ENCODE data around the gene CEP135. TPM values are rescaled to one million over a fixed set of nuclear protein-coding genes. Genes with fewer than 3 reads are reported as not detected.

CEP135 gene
- total and polyA plus RNA-seq, 2 donors (not counting 1 experiment from before 2014, with no cell fraction given) = 4.6 to 5.9 TPM

- no peak for DNase-seq (ENCODE audit: low read depth in 2 of 2)
- Histone ChIP-seq H3K9me3 (ENCODE audit: control insufficient read depth, insufficient read depth, low read depth, low read length) (no peaks in the 10 kb centered on the region), H3K9ac (ENCODE audit: insufficient read depth, low read length) (no peak overlapping the region), H3K4me3 (replicated peaks in 1 of 4; ENCODE audit: control extremely low read depth in 1 of 4, insufficient read depth in 1 of 4, low read depth in 3 of 4, low read length in 4 of 4) (no peak overlapping the region), H3K27ac (ENCODE audit: insufficient read depth, low read length) (no peak overlapping the region), H2AFZ (ENCODE audit: low read length) (no peak overlapping the region), H3K27me3 (ENCODE audit: control insufficient read depth, insufficient read depth, low read length) (no peaks in the 10 kb centered on the region), H4K20me1 (ENCODE audit: control insufficient read depth, extremely low read depth, insufficient read depth, low read length) (no peaks in the 10 kb centered on the region), H3K36me3 (ENCODE audit: control insufficient read depth, insufficient read depth, low read length) (no peaks in the 10 kb centered on the region), H3K4me2 (ENCODE audit: extremely low read depth, insufficient read depth, low read length) (no peak overlapping the region), H3K4me1 (ENCODE audit: control insufficient read depth, extremely low read depth, insufficient read depth, low read length) (no peaks in the 10 kb centered on the region), H3K79me2 (ENCODE audit: control insufficient read depth, insufficient read depth, low read length) (no peaks in the 10 kb centered on the region)
- no peak for TF ChIP-seq EZH2 (IDR thresholded peaks at IDR 0.05; ENCODE audit: low read length, missing control alignments)
- TF ChIP-seq, protein P1, sequence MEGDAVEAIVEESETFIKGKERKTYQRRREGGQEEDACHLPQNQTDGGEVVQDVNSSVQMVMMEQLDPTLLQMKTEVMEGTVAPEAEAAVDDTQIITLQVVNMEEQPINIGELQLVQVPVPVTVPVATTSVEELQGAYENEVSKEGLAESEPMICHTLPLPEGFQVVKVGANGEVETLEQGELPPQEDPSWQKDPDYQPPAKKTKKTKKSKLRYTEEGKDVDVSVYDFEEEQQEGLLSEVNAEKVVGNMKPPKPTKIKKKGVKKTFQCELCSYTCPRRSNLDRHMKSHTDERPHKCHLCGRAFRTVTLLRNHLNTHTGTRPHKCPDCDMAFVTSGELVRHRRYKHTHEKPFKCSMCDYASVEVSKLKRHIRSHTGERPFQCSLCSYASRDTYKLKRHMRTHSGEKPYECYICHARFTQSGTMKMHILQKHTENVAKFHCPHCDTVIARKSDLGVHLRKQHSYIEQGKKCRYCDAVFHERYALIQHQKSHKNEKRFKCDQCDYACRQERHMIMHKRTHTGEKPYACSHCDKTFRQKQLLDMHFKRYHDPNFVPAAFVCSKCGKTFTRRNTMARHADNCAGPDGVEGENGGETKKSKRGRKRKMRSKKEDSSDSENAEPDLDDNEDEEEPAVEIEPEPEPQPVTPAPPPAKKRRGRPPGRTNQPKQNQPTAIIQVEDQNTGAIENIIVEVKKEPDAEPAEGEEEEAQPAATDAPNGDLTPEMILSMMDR (conservative IDR thresholded peaks at IDR 0.05 in 1 of 2, IDR thresholded peaks at IDR 0.05 in 1 of 2; ENCODE audit: low read depth in 1 of 2, low read length in 2 of 2) = no peak
Measured at GRCh38 chr4:55993994-55994663, 45.4 kb downstream of the CEP135 start.

DNA sequence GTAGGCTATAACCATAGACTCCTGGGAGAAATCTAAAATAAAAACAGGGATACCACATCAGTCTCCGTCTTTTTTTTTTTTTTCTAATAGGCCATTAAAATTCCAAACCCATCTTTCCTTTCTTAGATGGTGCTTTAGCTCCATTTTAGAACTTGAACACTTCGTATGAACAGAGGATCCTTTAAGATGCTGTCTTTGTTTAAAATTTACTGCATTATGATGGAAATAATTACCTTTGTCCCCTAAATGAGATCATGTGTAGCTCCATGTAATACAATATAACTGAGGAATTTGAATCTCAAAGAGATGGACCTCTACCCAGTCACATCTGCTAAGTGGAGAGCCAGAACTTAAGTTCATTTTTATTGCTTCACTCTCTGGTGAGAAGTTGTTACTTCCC lies 47.9 kb downstream of the CEP135 start:
- TF ChIP-seq, protein P1 (conservative IDR thresholded peaks at IDR 0.05 in 1 of 2, IDR thresholded peaks at IDR 0.05 in 1 of 2; ENCODE audit: low read depth in 1 of 2, low read length in 2 of 2) = no peak
- TF ChIP-seq EZH2 (IDR thresholded peaks at IDR 0.05; ENCODE audit: low read length, missing control alignments) = no peak
- no peaks in the 10 kb centered on the region for H3K27me3 ChIP-seq (ENCODE audit: control insufficient read depth, insufficient read depth, low read length)
- DNase-seq (ENCODE audit: low read depth in 2 of 2) = no peak
- H3K36me3 ChIP-seq (ENCODE audit: control insufficient read depth, insufficient read depth, low read length) = no peaks in the 10 kb centered on the region
- no peak overlapping the region for H3K27ac ChIP-seq (ENCODE audit: insufficient read depth, low read length)
- no peak overlapping the region for H3K9ac ChIP-seq (ENCODE audit: insufficient read depth, low read length)
- no peak overlapping the region for H2AFZ ChIP-seq (ENCODE audit: low read length)
- no peak overlapping the region for H3K4me3 ChIP-seq (replicated peaks in 1 of 4; ENCODE audit: control extremely low read depth in 1 of 4, insufficient read depth in 1 of 4, low read depth in 3 of 4, low read length in 4 of 4)
- H3K4me2 ChIP-seq (ENCODE audit: extremely low read depth, insufficient read depth, low read length) = no peak overlapping the region
- H3K9me3 ChIP-seq (ENCODE audit: control insufficient read depth, insufficient read depth, low read depth, low read length) = no peaks in the 10 kb centered on the region
- H4K20me1 ChIP-seq (ENCODE audit: control insufficient read depth, extremely low read depth, insufficient read depth, low read length) = no peaks in the 10 kb centered on the region
- H3K79me2 ChIP-seq (ENCODE audit: control insufficient read depth, insufficient read depth, low read length) = no peaks in the 10 kb centered on the region
- H3K4me1 ChIP-seq (ENCODE audit: control insufficient read depth, extremely low read depth, insufficient read depth, low read length) = no peaks in the 10 kb centered on the region

DNA sequence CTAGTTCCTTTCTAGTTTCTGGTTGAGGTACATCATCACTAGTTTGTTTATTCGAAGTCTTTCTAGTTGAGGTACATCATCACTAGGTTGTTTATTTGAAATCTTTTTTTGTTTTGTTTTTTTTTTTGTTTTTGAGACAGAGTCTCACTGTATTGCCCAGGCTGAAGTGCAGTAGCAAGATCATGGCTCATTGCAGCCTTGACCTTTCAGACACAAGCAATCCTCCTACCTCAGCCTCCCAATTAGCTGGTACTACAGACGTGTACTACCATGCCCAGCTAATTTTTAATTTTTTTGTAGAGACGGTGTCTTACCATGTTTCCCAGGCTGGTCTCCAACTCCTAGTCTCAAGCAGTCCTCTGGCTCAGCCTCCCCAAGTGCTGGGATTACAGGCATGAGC lies 54.9 kb downstream of the CEP135 start:
- Histone ChIP-seq H3K79me2 (ENCODE audit: control insufficient read depth, insufficient read depth, low read length) (no peaks in the 10 kb centered on the region), H3K9me3 (ENCODE audit: control insufficient read depth, insufficient read depth, low read depth, low read length) (no peaks in the 10 kb centered on the region), H2AFZ (ENCODE audit: low read length) (no peak overlapping the region), H3K27me3 (ENCODE audit: control insufficient read depth, insufficient read depth, low read length) (no peaks in the 10 kb centered on the region), H3K4me3 (replicated peaks in 1 of 4; ENCODE audit: control extremely low read depth in 1 of 4, insufficient read depth in 1 of 4, low read depth in 3 of 4, low read length in 4 of 4) (no peak overlapping the region), H3K4me1 (ENCODE audit: control insufficient read depth, extremely low read depth, insufficient read depth, low read length) (no peaks in the 10 kb centered on the region), H3K27ac (ENCODE audit: insufficient read depth, low read length) (no peak overlapping the region), H3K36me3 (ENCODE audit: control insufficient read depth, insufficient read depth, low read length) (no peaks in the 10 kb centered on the region), H3K9ac (ENCODE audit: insufficient read depth, low read length) (no peak overlapping the region), H3K4me2 (ENCODE audit: extremely low read depth, insufficient read depth, low read length) (no peak overlapping the region), H4K20me1 (ENCODE audit: control insufficient read depth, extremely low read depth, insufficient read depth, low read length) (no peaks in the 10 kb centered on the region)
- no peak for DNase-seq (ENCODE audit: low read depth in 2 of 2)
- TF ChIP-seq, protein P1 (conservative IDR thresholded peaks at IDR 0.05 in 1 of 2, IDR thresholded peaks at IDR 0.05 in 1 of 2; ENCODE audit: low read depth in 1 of 2, low read length in 2 of 2) = no peak
- TF ChIP-seq EZH2 (IDR thresholded peaks at IDR 0.05; ENCODE audit: low read length, missing control alignments) = no peak

Measured in fibroblast of lung (primary cell).